ENCODE data around the gene TMEM164. TPM values are rescaled to one million over a fixed set of nuclear protein-coding genes. Genes with fewer than 3 reads are reported as not detected.

The TMEM164 gene
- total and polyA plus RNA-seq, 2 of the 4 experiments (the other 2 are of a cell fraction), result 6.3 to 7.1 TPM

GRCh38 chrX:110082161-110082560, 79.2 kb downstream of the TMEM164 start:
- H4K8ac ChIP-seq (ENCODE audit: low read depth in 2 of 2, low read length in 2 of 2), result no peak overlapping the region
- H3K9ac ChIP-seq (ENCODE audit: low read depth, low read length), result no peak overlapping the region
- peak overlapping the region; percentile 31 for H3K27ac ChIP-seq (ENCODE audit: insufficient read depth, low read length)
- H2BK5ac ChIP-seq (ENCODE audit: low read depth, low read length, poor library complexity, severe bottlenecking), result peak overlapping the region; percentile 55
- H2AK5ac ChIP-seq (ENCODE audit: low read depth, low read length), result peak overlapping the region; percentile 5; the same call in 1 of the 2 replicates
- no peak for TF ChIP-seq CEBPB (IDR thresholded peaks at IDR 0.05; ENCODE audit: low read depth, low read length)
- peak; percentile 9; the same call in 1 of the 2 replicates for TF ChIP-seq MAFK (IDR thresholded peaks at IDR 0.05; ENCODE audit: low read depth, low read length)
- peak overlapping the region; percentile 24; the same call in 1 of the 2 replicates for H3K4ac ChIP-seq (ENCODE audit: low read depth, low read length)
- no peaks in the 10 kb centered on the region for H3K36me3 ChIP-seq (ENCODE audit: control insufficient read depth, insufficient read depth, low read length)
- no peak overlapping the region for H3K23ac ChIP-seq (ENCODE audit: low read depth, low read length)
- H2AFZ ChIP-seq (replicated peaks; ENCODE audit: low read length, poor library complexity), result no peak overlapping the region
- no peak overlapping the region for H3K56ac ChIP-seq (ENCODE audit: extremely low read depth, insufficient read depth, low read length)
- H3K27me3 ChIP-seq (ENCODE audit: control insufficient read depth, insufficient read depth, low read length), result no peaks in the 10 kb centered on the region; the same call in 1 of the 2 replicates
- H4K20me1 ChIP-seq (ENCODE audit: insufficient read depth, low read length), result peaks cover under 1% of the 10 kb centered on the region; the same call in 1 of the 2 replicates
- no peak overlapping the region for H3K18ac ChIP-seq (ENCODE audit: low read depth, low read length)
- no TSS peak for BruUV-seq (replicated peaks)
- in situ Hi-C loops (cut with MboI; ENCODE audit: low sequenced_read_pairs) (no loop called here), intact Hi-C loops (cut with micrococcal nuclease) (loop anchor here (10.0 kb wide), 1 partner anchor 333 kb away; no protein-coding TSS in a partner anchor), dilution Hi-C loops (cut with HindIII; ENCODE audit: low sequenced_read_pairs, unreplicated experiment) (no loop called here)
- no peak overlapping the region for H3K4me3 ChIP-seq (ENCODE audit: insufficient read depth, low read depth, low read length)
- H4K91ac ChIP-seq (ENCODE audit: insufficient read depth, low read depth, low read length), result peak overlapping the region; percentile 2; the same call in 1 of the 2 replicates
- WGBS, 2 experiments (ENCODE audit: extremely low coverage in 2 of 2, insufficient read length in 1 of 2), result 17% methylated on average over 2 of the region's 4 CpGs; no CpG with 5 or more reads in 1 of the 2 experiments
- H3K4me1 ChIP-seq (ENCODE audit: control insufficient read depth, insufficient read depth, low read length), result peaks cover 8% of the 10 kb centered on the region
- peak overlapping the region; percentile 25; the same call in 1 of the 3 replicates for H2BK15ac ChIP-seq (ENCODE audit: low read depth, low read length)
- CTCF ChIA-PET, result no interaction called here
- H3K79me1 ChIP-seq (ENCODE audit: low read depth in 1 of 2, low read length in 2 of 2), result peaks cover 0 to 7% of the 10 kb centered on the region in 2 experiments; a peak in 2 of 4 replicates
- peak; percentile 57 for ATAC-seq (ENCODE audit: low read depth)
- POLR2A ChIA-PET (ENCODE audit: unreplicated experiment), result no interaction called here
- H3K4me2 ChIP-seq (ENCODE audit: low read depth, low read length), result peak overlapping the region; percentile 10; the same call in 1 of the 2 replicates
- no peak overlapping the region for H2AK9ac ChIP-seq (replicated peaks; ENCODE audit: low read depth, low read length, poor library complexity)
- 0 out of 2 replicates have a peak overlapping the region, but pooled peaks have one; percentile 19 for H3K14ac ChIP-seq (replicated peaks; ENCODE audit: low read depth, low read length)
- peak overlapping the region; percentile 39; the same call in 1 of the 2 replicates for H2BK20ac ChIP-seq (ENCODE audit: low read depth, low read length)
- H3K9me3 ChIP-seq (ENCODE audit: control insufficient read depth, insufficient read depth, low read length), result no peaks in the 10 kb centered on the region
- peak overlapping the region; percentile 57 for H2BK120ac ChIP-seq (ENCODE audit: low read depth, low read length)
- H4K5ac ChIP-seq (ENCODE audit: low read depth, low read length), result no peak overlapping the region
- peak; percentile 93 for DNase-seq
- H3K9me1 ChIP-seq (ENCODE audit: insufficient read depth, low read length), result peaks cover 11% of the 10 kb centered on the region

Data from IMR-90 (cell line).